ENCODE results near the gene HSD11B2. TPM values are rescaled to one million over a fixed set of nuclear protein-coding genes. Genes with fewer than 3 reads are reported as not detected.

HSD11B2 gene
- total and polyA plus RNA-seq, 10 of the 15 experiments (the other 5 are each of a cell fraction or from before 2014, with no cell fraction given), result 0.09 to 0.34 (median 0.21) TPM; not detected in 2

DNA sequence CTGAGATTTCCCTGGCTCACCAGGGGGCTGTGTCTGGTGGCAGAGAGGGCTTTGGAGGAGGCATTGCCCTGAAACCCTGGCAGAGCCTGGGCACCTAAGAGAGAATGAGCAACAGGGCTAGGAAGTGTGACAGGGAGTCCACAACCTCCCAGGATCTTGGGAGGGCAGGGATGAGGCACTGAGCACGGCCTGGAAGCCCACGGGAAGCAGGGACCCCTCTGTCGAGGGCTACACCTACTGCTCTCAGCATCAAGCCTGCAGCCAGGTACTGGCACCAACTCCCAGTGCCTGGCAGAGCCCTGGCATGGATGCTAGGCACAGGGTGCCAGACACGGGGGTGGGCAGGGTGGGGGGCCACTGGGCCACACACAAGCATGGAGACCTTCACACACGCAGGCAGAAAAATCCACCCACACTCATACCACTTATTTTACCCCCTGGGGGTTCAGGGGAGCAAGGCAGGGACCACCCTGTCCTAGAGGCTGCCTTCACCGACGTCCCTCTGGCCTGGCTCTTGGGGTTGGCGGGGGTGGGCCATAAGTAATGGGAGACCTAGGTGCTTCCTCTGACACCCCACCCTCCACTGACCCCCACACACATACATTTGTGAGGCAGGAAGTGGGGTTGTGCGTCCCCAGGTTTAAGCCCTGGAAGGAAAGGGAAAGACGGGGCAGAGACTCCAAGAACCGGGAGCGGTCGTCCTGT lies 970 bp upstream of the HSD11B2 start:
- ATAC-seq (no peak), FAIRE-seq (no peak), DNase-seq (ENCODE audit: low read depth, low spot score) (no peak)
- TF ChIP-seq MXI1 (IDR thresholded peaks at IDR 0.05; ENCODE audit: low read depth, low read length) (no peak), BACH1 (IDR thresholded peaks at IDR 0.05; ENCODE audit: borderline replicate concordance) (no peak), YY1 (IDR thresholded peaks at IDR 0.05; ENCODE audit: low read depth, low read length) (no peak), SPI1 (IDR thresholded peaks at IDR 0.05; ENCODE audit: borderline replicate concordance, insufficient read depth, low read depth, low read length) (no peak), TCF3 (IDR thresholded peaks at IDR 0.05; ENCODE audit: borderline replicate concordance, insufficient read depth, low read depth, low read length) (no peak)
- TF ChIP-seq, protein P1, sequence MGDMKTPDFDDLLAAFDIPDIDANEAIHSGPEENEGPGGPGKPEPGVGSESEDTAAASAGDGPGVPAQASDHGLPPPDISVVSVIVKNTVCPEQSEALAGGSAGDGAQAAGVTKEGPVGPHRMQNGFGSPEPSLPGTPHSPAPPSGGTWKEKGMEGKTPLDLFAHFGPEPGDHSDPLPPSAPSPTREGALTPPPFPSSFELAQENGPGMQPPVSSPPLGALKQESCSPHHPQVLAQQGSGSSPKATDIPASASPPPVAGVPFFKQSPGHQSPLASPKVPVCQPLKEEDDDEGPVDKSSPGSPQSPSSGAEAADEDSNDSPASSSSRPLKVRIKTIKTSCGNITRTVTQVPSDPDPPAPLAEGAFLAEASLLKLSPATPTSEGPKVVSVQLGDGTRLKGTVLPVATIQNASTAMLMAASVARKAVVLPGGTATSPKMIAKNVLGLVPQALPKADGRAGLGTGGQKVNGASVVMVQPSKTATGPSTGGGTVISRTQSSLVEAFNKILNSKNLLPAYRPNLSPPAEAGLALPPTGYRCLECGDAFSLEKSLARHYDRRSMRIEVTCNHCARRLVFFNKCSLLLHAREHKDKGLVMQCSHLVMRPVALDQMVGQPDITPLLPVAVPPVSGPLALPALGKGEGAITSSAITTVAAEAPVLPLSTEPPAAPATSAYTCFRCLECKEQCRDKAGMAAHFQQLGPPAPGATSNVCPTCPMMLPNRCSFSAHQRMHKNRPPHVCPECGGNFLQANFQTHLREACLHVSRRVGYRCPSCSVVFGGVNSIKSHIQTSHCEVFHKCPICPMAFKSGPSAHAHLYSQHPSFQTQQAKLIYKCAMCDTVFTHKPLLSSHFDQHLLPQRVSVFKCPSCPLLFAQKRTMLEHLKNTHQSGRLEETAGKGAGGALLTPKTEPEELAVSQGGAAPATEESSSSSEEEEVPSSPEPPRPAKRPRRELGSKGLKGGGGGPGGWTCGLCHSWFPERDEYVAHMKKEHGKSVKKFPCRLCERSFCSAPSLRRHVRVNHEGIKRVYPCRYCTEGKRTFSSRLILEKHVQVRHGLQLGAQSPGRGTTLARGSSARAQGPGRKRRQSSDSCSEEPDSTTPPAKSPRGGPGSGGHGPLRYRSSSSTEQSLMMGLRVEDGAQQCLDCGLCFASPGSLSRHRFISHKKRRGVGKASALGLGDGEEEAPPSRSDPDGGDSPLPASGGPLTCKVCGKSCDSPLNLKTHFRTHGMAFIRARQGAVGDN (IDR thresholded peaks at IDR 0.05), result no peak
- TF ChIP-seq, protein P2, sequence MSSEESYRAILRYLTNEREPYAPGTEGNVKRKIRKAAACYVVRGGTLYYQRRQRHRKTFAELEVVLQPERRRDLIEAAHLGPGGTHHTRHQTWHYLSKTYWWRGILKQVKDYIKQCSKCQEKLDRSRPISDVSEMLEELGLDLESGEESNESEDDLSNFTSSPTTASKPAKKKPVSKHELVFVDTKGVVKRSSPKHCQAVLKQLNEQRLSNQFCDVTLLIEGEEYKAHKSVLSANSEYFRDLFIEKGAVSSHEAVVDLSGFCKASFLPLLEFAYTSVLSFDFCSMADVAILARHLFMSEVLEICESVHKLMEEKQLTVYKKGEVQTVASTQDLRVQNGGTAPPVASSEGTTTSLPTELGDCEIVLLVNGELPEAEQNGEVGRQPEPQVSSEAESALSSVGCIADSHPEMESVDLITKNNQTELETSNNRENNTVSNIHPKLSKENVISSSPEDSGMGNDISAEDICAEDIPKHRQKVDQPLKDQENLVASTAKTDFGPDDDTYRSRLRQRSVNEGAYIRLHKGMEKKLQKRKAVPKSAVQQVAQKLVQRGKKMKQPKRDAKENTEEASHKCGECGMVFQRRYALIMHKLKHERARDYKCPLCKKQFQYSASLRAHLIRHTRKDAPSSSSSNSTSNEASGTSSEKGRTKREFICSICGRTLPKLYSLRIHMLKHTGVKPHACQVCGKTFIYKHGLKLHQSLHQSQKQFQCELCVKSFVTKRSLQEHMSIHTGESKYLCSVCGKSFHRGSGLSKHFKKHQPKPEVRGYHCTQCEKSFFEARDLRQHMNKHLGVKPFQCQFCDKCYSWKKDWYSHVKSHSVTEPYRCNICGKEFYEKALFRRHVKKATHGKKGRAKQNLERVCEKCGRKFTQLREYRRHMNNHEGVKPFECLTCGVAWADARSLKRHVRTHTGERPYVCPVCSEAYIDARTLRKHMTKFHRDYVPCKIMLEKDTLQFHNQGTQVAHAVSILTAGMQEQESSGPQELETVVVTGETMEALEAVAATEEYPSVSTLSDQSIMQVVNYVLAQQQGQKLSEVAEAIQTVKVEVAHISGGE (CRISPR knock-in tag; IDR thresholded peaks at IDR 0.05), result no peak
- no peak overlapping the region for H3K9ac ChIP-seq (ENCODE audit: control insufficient read depth, insufficient read depth, low read length)
- H3K4me3 ChIP-seq, result peak overlapping the region; percentile 42; the same call in 1 of the 2 replicates
- no TSS peak for BruUV-seq (replicated peaks)
- ChIA-PET CTCF (interaction anchor here (1.7 to 3.5 kb wide), 3 partner anchors 16 to 90 kb away, joined by 3 to 81 read pairs (median 13); no protein-coding TSS in a partner anchor), RAD21 (ENCODE audit: unreplicated experiment) (interaction anchor here (2.0 kb wide), 1 partner anchor 18 kb away, joined by 18 read pairs; no protein-coding TSS in a partner anchor), POLR2A (no interaction called here), SMC1A (ENCODE audit: uncharacterized antibody, unreplicated experiment) (no interaction called here)
- peaks cover 12 to 14% of the 10 kb centered on the region in 2 experiments for H3K27me3 ChIP-seq (replicated peaks in 1 of 2; ENCODE audit: control insufficient read depth in 2 of 2, insufficient read depth in 2 of 2, low read length in 1 of 2)
- H4K20me1 ChIP-seq (ENCODE audit: control insufficient read depth, insufficient read depth), result no peaks in the 10 kb centered on the region
- H2AFZ ChIP-seq (ENCODE audit: control insufficient read depth, low read depth, low read length), result no peak overlapping the region
- H3K9me3 ChIP-seq (replicated peaks; ENCODE audit: control insufficient read depth, insufficient read depth, low read length), result no peaks in the 10 kb centered on the region
- H3K79me2 ChIP-seq (ENCODE audit: control insufficient read depth, insufficient read depth, low read length), result no peaks in the 10 kb centered on the region
- no peak overlapping the region for H3K27ac ChIP-seq (ENCODE audit: control insufficient read depth, insufficient read depth)
- H3K36me3 ChIP-seq (ENCODE audit: control insufficient read depth in 2 of 2, insufficient read depth in 2 of 2, low read length in 1 of 2), result no peaks in the 10 kb centered on the region
- H3K4me1 ChIP-seq (ENCODE audit: control insufficient read depth, insufficient read depth, low read length), result peaks cover 4% of the 10 kb centered on the region; the same call in 1 of the 2 replicates
- 11% methylated on average over 13 of the region's 13 CpGs for WGBS (ENCODE audit: insufficient coverage, insufficient replicate concordance, low lambda C conversion rate, missing lambda C conversion rate)
- peak overlapping the region; percentile 50; the same call in 1 of the 2 replicates for H3K4me2 ChIP-seq (ENCODE audit: control insufficient read depth, insufficient read depth)
- in situ Hi-C loops (cut with MboI) (no loop called here), intact Hi-C loops (cut with micrococcal nuclease; ENCODE audit: unreplicated experiment) (no loop called here)
